Measurements from ENCODE around the gene USH1C.

DNA sequence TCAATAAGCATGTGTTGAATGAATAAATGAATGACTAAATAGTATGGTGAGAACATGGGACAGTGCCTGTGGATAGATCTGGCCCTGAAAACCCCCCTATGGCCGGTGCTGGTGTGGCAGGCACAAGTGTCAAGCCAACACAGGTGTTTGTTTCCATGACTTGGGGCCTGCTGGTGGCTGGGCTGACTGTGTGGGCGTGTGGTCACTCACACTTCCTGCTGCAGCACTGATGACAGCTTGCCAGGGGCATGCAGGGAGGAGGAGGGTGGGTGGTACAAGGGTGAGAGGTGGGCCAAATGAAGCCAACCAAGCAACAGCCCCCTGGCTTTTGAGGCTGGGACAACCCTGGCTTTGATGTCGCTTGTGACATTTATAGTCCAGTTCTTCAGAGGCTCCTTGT is 37.3 kb downstream of the USH1C start:
- TF ChIP-seq GATA2 (IDR thresholded peaks at IDR 0.05; ENCODE audit: low read depth, low read length) (no peak), GATA3 (IDR thresholded peaks at IDR 0.05; ENCODE audit: low read depth, low read length) (no peak)
